RWPE2 (cell line): Measurements from ENCODE around the gene ENTPD6.
A peak's percentile ranks its signal among the peaks of the same experiment; 100 is the strongest.

ENCODE experiments used
- ATAC-seq: fragments of 200-7000 bp; cut with Tn5 transposase; 3 replicates; pipeline ENCODE4 v1.9.1; 2021; ENCODE audit warnings: low read depth
- DNase-seq: peaks from one replicate; pipeline ENCODE4 v3.0.0-alpha.2; 2020; ENCODE audit warnings: low spot score
- H3K27ac ChIP-seq: fragments of 450-650 bp; 2 replicates; pipeline ENCODE4 v1.5.1; 2017; ENCODE audit warnings: mild to moderate bottlenecking; ENCODE audit not compliant: poor library complexity, severe bottlenecking
- H3K27me3 ChIP-seq: fragments of 250-450 bp; sonication (Bioruptor Pico); 2 replicates; pipeline ENCODE4 v1.5.1; 2021; ENCODE audit warnings: mild to moderate bottlenecking, moderate library complexity; ENCODE audit not compliant: insufficient read depth, poor library complexity, severe bottlenecking
- H3K36me3 ChIP-seq: fragments of 250-450 bp; sonication (Bioruptor Pico); 2 replicates; pipeline ENCODE4 v1.5.1; 2020; ENCODE audit warnings: low read depth, mild to moderate bottlenecking, moderate library complexity
- H3K4me1 ChIP-seq: fragments of 250-450 bp; sonication (Bioruptor Pico); 2 replicates; pipeline ENCODE4 v1.5.1; 2021; ENCODE audit warnings: mild to moderate bottlenecking, moderate library complexity; ENCODE audit not compliant: insufficient read depth, poor library complexity, severe bottlenecking
- H3K4me3 ChIP-seq: fragments of 250-450 bp; sonication (Bioruptor Pico); 2 replicates; pipeline ENCODE4 v1.5.1; 2021; ENCODE audit warnings: mild to moderate bottlenecking, moderate library complexity; ENCODE audit not compliant: severe bottlenecking
- H3K9me3 ChIP-seq: fragments of 250-450 bp; sonication (Bioruptor Pico); 2 replicates; pipeline ENCODE4 v1.5.1; 2021; ENCODE audit warnings: mild to moderate bottlenecking, moderate library complexity; ENCODE audit not compliant: severe bottlenecking
- CTCF ChIP-seq: fragments of 450-650 bp; IDR thresholded peaks from one replicate; pipeline ENCODE4 v1.5.1; 2017; ENCODE audit warnings: mild to moderate bottlenecking, moderate library complexity; ENCODE audit not compliant: poor library complexity, severe bottlenecking

ENTPD6 gene

DNA sequence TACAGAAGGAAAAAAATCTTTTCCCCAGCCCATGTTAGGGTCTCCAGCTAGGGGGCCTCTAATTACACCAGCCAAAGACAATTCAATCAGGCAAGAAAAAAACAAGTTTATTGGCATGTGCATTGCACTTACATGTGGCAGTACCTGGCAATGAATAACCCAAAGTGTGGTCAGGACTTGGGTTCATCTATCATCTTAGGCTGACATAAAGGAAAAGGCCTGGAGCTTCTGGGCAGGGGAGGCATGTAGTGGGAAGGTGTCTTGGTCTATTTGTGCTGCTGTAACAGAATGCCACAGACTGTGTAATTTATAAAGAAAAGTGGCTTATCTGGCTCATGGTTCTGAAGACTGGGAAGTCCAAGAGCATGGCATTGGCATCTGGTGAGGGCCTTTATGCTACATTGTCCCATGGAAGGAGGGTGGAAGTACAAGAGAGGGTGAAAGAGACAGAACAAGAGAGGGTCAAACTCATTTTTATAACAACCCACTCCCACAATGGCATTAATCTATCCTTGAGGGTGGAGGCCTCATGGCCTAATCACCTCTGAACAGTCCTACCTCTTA is 48.0 kb downstream of the ENTPD6 start:
- no peak for DNase-seq
- Histone ChIP-seq H3K27ac (no peak overlapping the region), H3K27me3 (no peaks in the 10 kb centered on the region), H3K4me3 (no peak overlapping the region), H3K9me3 (peaks cover 3% of the 10 kb centered on the region), H3K36me3 (no peaks in the 10 kb centered on the region), H3K4me1 (peaks cover 23% of the 10 kb centered on the region)
- no peak for TF ChIP-seq CTCF
- ATAC-seq, result no peak

- ATAC-seq, result no peak
- Histone ChIP-seq H3K4me3 (no peak overlapping the region), H3K4me1 (peaks cover 15% of the 10 kb centered on the region), H3K9me3 (peaks cover 3% of the 10 kb centered on the region), H3K36me3 (peaks cover 7% of the 10 kb centered on the region), H3K27ac (no peak overlapping the region), H3K27me3 (no peaks in the 10 kb centered on the region)
- DNase-seq, result no peak
- no peak for TF ChIP-seq CTCF
These were observed 49.5 kb downstream of the ENTPD6 start for GRCh38 chr20:25244976-25245375.

DNA sequence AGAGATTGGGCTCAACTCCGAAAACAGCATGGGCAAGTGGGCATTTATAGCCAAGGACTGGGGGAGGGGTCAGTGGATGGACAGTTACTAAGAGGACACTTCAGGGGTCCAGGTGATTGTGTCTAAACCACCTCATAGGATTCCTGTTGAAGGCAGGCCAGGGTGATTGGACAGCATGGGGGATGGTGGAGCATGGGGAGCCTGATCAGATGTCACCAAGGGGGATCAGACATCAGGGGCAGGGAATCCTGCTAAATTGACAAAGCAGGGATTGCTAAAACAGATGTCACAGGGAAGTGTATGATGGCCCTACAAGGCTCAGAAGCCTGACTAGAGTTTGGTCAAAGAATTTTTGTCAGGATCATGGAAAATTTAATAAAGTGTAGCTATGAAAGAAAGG is 49.9 kb downstream of the ENTPD6 start:
- DNase-seq, result no peak
- no peak for TF ChIP-seq CTCF
- Histone ChIP-seq H3K27ac (peak overlapping the region; percentile 79), H3K36me3 (peaks cover 12% of the 10 kb centered on the region), H3K9me3 (peaks cover 3% of the 10 kb centered on the region), H3K27me3 (no peaks in the 10 kb centered on the region), H3K4me1 (peaks cover 18% of the 10 kb centered on the region), H3K4me3 (no peak overlapping the region)
- no peak for ATAC-seq

DNA sequence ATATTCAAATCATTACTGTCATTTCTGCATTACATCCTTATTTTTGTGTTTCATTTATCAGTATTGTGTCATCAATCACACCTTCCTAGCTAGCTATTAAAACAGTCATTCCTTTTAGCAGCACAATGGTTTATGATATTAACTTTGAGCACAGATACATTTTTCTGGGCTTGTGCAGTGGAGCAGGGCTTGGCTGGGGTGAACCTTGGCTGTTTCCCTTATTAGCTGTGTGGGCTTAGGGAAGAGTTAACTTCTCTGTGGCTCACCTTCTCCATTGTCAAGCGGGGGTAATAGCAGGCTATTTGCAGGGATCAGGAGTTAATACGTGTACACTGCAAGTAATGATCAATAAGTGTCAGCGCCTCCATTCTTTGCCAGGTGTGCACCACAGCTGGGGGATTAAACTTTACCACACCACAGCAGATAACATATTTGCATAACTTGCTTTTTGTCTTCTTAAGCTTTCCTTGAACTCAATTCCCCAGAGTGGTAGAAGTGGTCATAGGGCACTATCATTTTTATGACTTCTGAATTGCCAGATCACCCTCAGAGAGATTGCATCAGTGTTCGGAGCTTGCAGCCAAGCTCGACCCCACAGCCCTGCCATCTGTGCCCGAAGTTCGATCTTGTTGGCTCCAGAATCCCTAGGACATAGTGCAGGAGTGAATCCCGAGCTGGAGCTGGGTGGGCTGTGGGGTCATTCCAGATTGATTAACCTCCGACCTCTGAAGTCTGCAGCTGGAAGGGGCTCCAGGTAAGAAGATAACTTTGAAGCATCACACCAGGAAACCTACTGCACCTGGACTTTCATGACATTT is 50.9 kb downstream of the ENTPD6 start:
- no peaks in the 10 kb centered on the region for H3K27me3 ChIP-seq
- peaks cover 27% of the 10 kb centered on the region for H3K4me1 ChIP-seq
- H3K9me3 ChIP-seq, result peaks cover 3% of the 10 kb centered on the region
- TF ChIP-seq CTCF, result no peak
- DNase-seq, result no peak
- H3K27ac ChIP-seq, result peak overlapping the region; percentile 79
- ATAC-seq, result no peak
- peaks cover 21% of the 10 kb centered on the region for H3K36me3 ChIP-seq
- peak overlapping the region; percentile 96 for H3K4me3 ChIP-seq
